Kidney tubule cell (primary cell): ENCODE data around the gene RBM17.
"Not testable (repeated sequence)": the region's sequence is repeated elsewhere in the genome, so short reads cannot be mapped to it uniquely, and the experiment has no call there.

Experiments
- DNase-seq: peaks from one replicate; pipeline ENCODE4 v3.0.0-alpha.2; 2018; ENCODE audit warnings: low spot score

RBM17 gene

GRCh38 chr10:6080417-6080973 is 8.3 kb upstream of the RBM17 start:
- no peak for DNase-seq

GRCh38 chr10:6082496-6083395 is 6.1 kb upstream of the RBM17 start:
- DNase-seq = no peak

- DNase-seq = no peak
These were observed 5.0 kb upstream of the RBM17 start for GRCh38 chr10:6083523-6084475.

DNA sequence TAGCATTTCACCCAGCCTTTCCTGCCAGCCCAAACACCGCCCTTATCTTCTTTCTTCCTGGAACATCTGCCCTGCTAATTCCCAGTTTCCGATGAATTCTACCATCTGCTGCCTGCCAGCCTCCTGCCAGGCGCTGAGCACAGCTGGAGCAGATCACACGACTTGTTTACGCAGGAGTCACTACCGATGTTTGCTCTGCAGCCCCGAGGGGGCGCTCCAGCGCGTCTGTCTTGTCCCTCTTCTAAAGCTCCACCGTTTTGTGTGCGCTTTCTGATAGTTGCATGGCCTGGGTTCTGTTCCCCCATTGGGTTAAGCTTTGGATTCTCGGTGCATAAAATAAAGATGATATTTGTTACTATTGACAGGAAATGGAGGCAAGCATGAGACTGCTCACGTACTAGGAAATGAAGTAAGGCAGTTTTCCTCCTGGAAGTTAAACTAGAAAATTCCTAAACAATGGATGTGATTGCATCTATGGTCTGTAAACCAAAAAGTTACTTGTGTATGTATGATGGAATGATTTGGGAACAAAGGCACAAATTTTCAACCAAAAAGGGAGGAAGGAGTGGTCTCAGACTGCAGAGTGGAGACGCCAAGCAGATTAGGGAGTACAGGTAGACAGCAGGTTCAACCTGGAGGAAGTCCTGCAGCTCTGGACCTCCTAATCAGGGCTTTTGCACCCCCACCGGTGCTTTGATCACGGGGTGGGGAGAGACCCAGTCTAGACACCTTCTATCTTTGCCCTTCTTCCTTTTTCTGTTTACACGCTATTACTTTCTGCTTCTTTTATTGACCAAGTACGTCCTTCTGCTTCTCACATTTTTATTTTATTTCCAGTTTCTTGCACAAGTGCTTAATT is 2.2 kb upstream of the RBM17 start:
- peak; percentile 85 for DNase-seq

DNA sequence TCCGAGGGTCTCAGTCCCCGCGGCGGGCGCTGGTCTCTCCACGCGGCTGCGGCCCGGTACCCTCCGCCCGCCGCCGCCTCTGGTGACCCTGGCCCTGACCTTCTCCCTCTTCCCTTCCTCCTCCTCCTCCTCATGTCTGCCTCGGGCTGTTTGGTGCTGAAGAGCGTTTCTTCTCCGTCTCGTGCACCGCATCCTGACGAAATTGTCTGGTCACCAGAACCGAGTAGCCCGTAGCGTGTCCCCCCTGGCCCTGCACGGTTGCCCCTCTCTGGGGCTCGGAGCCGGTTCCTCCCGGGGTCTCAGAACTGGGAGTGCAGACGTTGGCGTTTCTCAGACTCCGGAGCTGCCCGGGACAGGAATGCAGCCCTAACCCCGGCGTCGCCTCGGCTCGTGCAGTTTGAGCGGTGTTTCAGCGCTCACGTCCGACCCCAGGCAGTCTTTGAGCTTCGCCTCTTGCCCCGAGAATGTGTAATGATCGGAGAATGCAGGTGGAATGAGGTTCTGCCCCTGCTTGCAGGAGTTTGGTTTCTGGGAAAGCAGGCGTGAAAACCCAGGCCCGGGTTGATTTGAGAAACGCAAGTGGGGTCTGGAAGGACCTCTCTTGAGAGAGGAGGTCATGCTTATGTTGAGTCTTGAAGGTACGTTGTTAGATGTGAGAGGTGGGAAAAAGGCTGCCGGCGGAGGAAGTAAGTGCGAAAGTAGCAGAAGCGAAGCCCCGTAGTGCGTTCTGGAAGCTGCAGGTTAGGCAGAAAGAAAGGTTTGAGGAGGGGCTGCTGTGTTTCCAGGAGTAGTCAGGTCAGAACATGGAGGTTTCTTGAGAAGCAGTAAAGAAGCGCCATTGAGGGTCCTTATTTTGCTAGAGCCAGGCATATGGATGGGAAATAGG is 743 bp downstream of the RBM17 start:
- DNase-seq = peak; percentile 72

GRCh38 chr10:6091630-6092029 is 2.8 kb downstream of the RBM17 start:
- DNase-seq = no peak

DNA sequence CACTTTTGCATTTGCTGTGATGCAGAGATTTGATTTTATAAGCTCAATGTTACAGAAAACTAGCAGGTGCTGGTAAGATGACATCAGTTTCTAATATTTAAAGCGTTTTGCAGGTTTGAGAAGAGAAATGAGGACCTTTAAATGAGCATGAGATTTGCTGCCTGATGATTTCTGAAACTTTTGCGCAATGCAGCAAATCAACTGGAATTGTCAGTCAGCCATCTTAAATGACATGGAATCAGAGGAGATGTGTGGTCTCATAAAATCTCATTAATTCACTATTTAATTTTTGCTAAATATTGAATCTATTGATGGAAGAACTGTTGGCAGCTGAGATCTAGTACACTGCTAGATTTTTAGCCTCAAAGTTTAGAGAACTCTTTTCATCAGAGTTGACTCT is 3.9 kb downstream of the RBM17 start:
- no peak for DNase-seq

DNA sequence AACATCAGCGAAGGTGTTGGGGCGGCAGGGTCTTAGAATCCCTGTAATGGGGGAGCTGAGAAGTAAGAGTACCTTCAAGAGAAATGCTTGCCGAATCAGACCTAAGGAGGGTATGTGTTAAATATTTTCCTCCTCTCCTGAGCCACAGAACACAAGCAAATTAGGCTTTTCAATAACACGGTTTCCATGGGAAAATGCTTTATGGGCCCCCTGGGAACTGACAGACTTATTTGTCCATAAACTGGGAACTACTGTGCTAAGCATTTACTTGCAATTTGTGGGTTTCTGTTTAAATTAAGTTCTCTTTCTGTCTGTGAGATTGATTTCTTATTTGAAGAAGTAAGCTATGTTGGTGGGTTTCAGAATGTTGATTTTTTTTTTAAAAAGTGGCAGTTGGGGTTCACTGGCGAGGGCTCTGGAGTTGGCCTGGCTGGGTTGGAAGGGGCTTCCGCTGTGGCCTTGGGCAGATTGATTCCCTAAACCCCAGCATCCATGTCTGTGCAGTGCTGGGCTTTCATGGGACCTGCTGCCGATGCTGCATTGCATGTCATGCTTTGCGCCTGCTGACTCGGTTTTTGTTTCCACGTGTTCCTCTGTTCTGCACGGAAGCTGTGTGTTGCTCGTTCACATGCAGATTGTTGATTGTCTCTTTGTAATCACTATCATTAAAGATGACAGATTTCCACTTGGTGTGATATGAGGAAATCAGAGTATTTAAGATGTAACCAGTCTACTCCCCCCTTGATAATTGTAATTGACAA is 7.2 kb downstream of the RBM17 start:
- no peak for DNase-seq

GRCh38 chr10:6097063-6097462 is 8.2 kb downstream of the RBM17 start:
- no peak for DNase-seq

GRCh38 chr10:6098156-6098555 is 9.3 kb downstream of the RBM17 start:
- DNase-seq = no peak

DNA sequence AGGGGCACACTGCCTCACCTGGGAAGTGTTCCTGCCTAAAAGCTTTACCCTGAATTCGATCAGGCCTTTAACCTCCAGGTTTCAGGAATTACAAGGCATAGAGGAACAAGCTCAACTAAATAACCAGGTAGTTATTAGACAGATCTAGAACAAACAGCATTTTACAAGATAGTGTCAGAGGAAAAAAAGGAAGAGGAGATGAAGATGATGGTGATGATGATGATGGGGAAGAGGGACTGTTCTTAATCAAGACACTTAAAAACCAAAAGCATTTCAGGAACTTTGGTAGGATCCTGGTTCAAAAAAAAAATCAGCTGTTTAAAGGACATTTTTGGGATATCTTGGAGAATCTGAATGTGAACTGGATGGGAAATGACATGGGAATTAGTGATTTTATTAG is 11.5 kb downstream of the RBM17 start:
- DNase-seq = no peak

- DNase-seq = no peak
These were observed 12.3 kb downstream of the RBM17 start for GRCh38 chr10:6101181-6101580.

- no peak for DNase-seq
These were observed 13.3 kb downstream of the RBM17 start for GRCh38 chr10:6102128-6102527.

DNA sequence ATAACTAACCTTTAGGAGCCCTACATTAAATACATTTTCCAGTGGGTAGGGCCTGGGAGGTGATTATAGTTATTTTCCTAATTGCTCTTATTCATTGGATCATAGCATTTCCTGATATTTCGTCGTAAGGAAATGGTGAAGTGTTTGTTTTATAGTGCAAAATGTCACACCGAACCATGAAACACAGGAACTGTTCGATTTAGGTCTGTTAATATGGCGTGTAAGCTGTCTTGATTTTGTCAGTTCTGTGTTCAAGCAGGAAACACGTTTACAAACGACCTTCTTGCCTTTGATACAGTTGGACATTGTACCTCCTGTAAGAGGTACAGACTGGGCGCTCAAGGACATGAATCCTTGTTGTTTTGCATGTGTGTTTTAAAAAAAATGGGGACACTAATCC is 14.8 kb downstream of the RBM17 start:
- DNase-seq = no peak

DNA sequence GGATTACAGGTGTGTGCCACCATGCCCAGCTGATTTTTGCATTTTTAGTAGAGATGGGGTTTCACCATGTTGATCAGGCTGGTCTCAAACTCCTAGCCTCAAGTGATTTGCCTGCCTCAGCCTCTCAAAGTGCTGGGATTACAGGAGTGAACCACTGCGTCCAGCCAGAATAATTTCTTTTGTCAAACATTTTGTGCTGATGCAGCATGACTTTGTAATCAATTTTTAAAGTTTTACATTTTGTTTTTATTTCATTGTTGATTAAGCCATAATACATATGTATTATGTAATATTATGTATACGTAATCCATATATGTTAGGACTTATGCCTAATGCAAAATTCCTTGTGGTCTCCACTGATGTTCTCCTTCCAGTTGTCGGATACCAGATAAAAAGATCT is 18.8 kb downstream of the RBM17 start:
- not testable (repeated sequence) for DNase-seq

- DNase-seq = no peak
These were observed 19.2 kb downstream of the RBM17 start for GRCh38 chr10:6108072-6108471.

DNA sequence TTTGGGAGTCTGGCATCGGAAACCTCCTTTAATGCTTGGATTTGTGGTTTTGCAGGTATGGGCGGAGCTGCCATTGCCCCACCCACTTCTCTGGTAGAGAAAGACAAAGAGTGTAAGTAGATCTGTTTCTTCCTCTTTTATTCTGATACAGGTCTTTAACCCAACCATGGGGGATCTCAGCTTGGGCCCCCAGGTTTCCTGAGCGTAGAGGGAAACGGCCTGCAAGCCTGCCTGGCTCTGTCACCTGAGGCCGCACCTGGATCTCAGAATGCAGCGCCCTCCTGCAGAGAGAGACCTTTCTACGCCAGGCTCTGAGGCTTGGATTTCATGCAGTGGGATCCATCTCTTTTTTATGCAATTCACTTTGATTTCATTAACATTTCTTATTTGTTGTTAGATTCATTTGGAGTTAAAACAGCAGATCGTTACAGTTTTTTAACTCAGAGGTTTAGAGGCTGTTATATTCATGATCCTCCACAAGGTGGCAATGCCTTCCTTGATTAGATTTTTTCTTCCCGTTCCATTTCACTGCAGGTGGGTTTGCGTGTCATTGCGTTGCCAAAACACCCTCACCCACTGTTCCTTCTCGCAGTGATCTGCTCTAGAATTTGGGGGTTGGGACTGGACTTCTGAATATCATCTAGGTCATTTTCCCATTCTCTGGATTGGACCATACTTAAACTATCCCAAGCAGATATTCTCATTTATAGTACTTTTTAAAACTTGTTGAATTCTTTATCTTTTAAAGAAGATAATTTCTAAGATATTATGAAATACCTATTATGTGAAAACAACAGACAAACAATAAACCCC is 20.0 kb downstream of the RBM17 start:
- peak; percentile 68 for DNase-seq

DNA sequence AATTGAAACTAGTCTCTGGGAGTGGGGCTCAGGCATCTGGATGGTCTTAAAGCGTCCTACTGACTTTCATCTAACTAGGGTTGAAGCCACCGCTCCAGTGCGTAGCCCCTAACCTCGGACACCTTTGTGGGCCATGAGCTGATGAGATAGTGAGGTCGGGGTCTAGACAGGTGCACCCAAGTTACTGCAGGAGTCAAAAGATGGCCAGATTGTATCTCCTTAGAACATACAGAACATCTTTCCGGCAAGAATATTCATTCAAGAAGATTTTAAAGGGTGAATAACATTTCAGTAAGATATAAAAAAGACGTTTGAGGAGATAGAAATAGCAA is 20.6 kb downstream of the RBM17 start:
- no peak for DNase-seq

GRCh38 chr10:6110136-6110535 is 21.3 kb downstream of the RBM17 start:
- DNase-seq = no peak
